Stimulated activated CD8-positive, alpha-beta memory T cell treated with anti-CD3 and anti-CD28 coated beads, Interleukin-15, amount 100 ng/mL, for 1 hour (primary cell): Measurements from ENCODE around the gene PYCR2.
"Not testable (repeated sequence)": the region's sequence is repeated elsewhere in the genome, so short reads cannot be mapped to it uniquely, and the experiment has no call there.

Experiments used
- DNase-seq: peaks from one replicate; pipeline ENCODE4 v3.0.0-alpha.2; 2020; ENCODE audit warnings: low read depth

The PYCR2 gene

GRCh38 chr1:225923692-225924555 is at the start of gene PYCR2:
TSS of gene PYCR2 (minus strand) at chr1:225924250. CDS start at chr1:225924110, 140 bp downstream.
- peak; percentile 84 for DNase-seq

GRCh38 chr1:225973158-225973557 is 49.1 kb upstream of the PYCR2 start:
- no peak for DNase-seq

- no peak for DNase-seq
Measured at GRCh38 chr1:225972344-225973152, 48.5 kb upstream of the PYCR2 start.

GRCh38 chr1:225970592-225971157 is 46.6 kb upstream of the PYCR2 start:
- DNase-seq, result not testable (repeated sequence)

- DNase-seq, result not testable (repeated sequence)
Measured at GRCh38 chr1:225969751-225970150, 45.7 kb upstream of the PYCR2 start.

- no peak for DNase-seq
Measured at GRCh38 chr1:225965231-225965630, 41.2 kb upstream of the PYCR2 start.

GRCh38 chr1:225963735-225964530 is 39.9 kb upstream of the PYCR2 start:
- DNase-seq, result no peak

GRCh38 chr1:225962440-225962975 is 38.5 kb upstream of the PYCR2 start:
- peak; percentile 39 for DNase-seq

GRCh38 chr1:225961659-225962439 is 37.8 kb upstream of the PYCR2 start:
- no peak for DNase-seq

- DNase-seq, result no peak
Measured at GRCh38 chr1:225958041-225958440, 34.0 kb upstream of the PYCR2 start.

- no peak for DNase-seq
Measured at GRCh38 chr1:225954753-225955152, 30.7 kb upstream of the PYCR2 start.

- DNase-seq, result no peak
Measured at GRCh38 chr1:225953315-225953714, 29.3 kb upstream of the PYCR2 start.

GRCh38 chr1:225950905-225951497 is 27.0 kb upstream of the PYCR2 start:
- no peak for DNase-seq

- DNase-seq, result no peak
Measured at GRCh38 chr1:225949041-225949440, 25.0 kb upstream of the PYCR2 start.

- no peak for DNase-seq
Measured at GRCh38 chr1:225946803-225947202, 22.8 kb upstream of the PYCR2 start.

- no peak for DNase-seq
Measured at GRCh38 chr1:225946082-225946620, 22.1 kb upstream of the PYCR2 start.

- no peak for DNase-seq
Measured at GRCh38 chr1:225945564-225945963, 21.5 kb upstream of the PYCR2 start.

- no peak for DNase-seq
Measured at GRCh38 chr1:225944951-225945350, 20.9 kb upstream of the PYCR2 start.

GRCh38 chr1:225944387-225944786 is 20.3 kb upstream of the PYCR2 start:
- DNase-seq, result no peak

- DNase-seq, result no peak
Measured at GRCh38 chr1:225943582-225943981, 19.5 kb upstream of the PYCR2 start.
